Measurements from ENCODE around the gene SGCA. TPM values are rescaled to one million over a fixed set of nuclear protein-coding genes. Genes with fewer than 3 reads are reported as not detected.

The SGCA gene
- total RNA-seq, 1 experiment from 2014 or later: 1.3 TPM

DNA sequence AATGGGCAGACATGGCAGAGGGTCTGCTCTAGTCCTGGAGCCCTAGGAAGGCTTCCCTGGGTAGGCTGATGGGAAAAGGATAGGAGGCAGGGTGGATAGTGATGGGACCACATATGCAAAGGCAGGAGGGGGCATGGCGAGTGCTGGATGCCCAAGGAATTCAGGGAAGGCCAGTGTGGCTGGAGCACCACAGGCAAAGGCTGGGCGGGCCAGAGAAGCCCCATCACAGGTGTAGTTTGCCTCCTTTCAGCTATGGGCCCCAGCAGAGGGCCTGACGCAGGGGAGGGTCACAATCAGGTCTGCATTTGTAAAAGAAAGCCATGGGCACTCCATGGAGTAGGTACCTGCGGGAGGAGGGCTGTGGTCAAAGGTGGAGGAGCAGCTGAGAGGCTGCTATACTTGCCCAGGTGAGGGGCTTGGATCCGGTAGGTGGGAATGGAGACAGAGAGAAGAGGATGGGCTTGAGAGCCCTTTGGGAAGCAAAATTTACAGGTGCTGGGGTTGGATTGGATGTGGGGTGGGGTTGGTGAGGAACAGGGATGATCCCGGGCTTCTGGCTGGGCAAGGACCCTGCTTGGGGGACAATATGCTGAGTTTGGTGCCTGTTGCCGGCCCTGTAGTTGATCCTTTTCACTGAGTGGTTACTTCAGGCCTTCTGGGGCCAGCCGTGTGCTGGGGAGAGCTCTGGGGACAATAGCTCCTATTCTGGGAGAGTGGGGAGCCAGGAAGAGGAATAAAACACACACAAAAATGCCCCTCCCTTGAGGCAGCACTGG is 42.2 kb downstream of the SGCA start:
- peak; percentile 0 for DNase-seq (ENCODE audit: low read depth)

DNA sequence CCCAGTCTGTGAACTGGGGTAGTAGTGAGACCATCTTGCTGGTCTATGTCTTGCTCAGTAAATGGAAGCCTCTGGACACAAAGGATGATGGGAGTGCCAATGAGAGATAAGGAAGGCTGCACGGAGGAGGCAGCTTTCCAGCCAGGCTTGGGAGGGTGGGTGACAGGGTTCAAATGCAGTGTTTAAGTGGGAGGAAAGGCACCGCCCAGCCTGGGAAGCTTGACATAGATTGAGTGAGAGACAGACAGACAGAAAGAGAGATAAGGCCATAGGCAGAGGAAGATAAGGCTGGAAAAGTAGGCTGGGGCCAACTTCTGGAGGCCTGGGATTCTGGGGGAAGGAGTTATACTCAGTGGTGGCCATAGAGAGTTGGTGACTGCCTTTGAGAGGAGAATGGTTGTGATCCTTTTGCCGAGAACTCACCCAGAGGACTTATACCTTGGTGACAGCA is 42.8 kb downstream of the SGCA start:
- peak; percentile 23 for DNase-seq (ENCODE audit: low read depth)

DNA sequence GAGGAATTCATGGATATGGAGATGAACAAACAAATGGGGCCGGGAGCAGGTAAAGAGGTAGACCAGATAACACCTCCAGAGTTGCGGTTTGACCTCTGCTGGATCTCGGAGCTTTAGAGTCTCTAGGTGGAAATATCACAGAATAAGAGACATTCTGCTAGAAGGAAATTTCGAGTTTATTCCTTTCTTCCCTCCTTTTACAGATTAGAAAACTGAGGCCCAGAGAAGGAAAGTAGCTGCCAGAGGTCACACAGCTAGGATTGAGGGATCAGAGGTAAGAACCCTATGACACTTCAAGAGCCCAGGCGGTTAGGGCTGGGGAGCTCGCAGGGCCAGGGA is 43.3 kb downstream of the SGCA start:
- DNase-seq (ENCODE audit: low read depth): no peak

DNA sequence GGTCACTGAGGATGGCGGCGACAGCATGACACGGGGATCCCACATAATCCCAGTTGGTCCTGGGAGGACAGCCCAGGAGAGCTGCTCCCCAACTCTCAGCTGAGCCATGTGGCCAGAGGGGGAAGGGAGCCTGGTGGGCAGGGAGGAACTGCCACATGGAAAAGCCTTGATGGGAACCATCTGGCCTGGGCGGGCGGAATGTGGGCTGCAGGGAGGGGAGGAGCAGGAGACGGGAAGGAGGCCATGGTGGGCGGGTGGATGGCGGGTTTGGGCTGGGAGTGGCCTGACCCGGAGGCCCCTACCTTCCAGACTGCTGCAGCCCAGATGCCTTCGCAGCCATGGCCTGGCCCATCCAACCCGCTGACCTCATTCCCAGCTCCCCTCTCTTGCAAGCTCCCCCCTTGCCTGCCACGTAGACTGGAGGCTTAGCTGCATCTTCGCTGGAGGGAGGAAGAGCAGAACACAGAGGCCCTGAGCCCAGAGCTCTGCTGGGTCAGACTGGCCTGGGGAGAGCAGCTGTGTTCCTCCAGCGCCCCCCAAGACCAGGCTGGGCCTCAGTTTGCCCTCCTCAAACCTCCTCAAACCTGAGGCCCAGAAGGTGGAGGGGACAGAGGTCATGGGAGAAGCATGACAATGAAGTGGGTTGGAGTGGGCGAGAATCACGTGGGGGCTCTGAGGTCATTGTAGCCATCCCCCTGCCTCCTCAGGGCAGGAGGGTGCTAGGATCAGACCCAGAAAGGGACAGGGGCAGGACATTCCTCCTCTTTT is 43.9 kb downstream of the SGCA start:
- DNase-seq (ENCODE audit: low read depth): peak; percentile 97

DNA sequence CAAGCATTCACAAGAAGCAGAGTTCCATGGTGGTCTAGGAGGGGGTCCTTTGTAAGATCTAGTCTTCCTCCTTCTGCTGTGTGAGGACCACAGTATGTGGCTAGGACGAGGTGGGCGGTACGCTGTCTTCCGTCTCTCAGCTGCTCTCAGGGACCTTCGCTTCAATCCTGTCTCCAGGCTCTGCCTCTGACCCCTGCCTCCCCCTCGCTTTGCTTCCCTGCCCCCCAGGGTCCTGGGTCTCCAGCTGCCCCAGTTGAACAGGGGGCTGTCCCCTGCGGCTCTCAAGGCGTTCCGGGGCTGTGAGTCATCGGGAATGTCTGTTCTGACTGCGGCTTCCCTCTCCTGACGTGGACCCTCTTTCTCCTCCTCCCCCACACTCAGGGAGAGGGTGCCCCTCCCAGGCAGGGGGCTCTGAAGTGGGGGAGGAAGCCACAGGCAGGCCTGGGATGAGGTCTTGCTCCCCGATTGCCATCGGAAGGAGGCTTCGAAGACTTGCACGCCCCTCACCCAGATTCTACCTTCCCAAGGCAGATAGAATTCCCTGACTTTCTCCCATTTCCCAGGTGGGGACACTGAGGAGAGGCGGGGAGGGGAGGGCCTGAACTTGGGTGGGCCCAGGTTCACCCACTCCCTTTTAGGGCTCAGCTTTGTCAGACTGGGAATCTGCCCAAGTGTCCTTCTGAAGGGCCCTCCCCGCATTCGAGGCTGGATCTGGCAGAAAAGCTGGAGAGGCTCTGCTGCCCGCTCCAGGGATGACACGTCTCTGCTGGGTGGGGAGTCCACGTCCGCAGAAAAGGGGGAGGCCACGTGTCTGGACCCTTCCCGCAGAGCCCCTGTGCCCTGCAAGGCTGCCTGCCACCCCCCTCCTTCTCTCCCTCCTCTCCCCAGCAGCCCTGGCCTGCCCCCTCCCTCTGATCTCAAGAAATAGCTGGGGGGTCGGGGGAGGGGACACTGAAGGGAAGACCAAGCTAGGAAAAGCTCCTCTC is 44.7 kb downstream of the SGCA start:
- peak; percentile 98 for DNase-seq (ENCODE audit: low read depth)

DNA sequence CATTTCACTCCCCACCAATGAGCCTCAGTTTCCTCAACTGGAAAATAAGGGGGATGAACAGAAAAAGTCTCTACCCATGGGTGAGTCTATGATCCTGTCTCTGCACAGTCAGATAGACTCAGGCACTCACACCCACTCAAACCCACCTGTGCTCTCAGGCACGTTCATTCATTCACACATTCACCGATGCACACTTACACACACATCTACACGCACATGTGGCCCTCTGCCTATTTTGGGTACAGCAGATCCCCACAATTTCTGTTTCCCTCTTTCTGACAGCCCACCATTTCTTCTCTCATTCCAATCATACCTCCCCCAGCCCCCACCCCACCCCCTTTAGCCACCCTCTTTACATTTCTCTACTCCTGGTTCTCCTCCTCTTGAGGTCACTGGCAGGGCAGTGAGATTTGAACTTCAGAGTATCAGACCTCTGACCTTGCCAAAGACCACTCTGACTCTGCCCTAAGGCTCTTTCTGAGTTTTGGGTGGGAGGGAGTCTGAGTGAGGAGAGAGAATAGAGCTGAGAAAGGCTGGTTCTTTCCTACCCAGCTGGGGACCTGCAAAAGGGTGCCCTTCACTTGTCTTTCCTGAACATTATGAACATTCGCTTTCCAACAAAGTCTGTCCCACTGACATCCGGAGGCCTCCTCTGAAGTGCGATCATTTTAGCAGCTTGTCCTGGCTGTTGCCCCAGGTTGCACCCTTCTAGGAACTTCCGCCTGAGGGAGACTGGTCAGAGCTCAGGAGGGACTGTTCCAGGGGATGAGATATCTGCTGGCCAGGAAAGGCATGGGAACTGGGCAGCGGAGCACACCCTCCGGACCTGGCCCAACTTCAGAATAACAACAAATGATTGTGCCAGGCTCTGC is 45.7 kb downstream of the SGCA start:
- peak; percentile 47 for DNase-seq (ENCODE audit: low read depth)

DNA sequence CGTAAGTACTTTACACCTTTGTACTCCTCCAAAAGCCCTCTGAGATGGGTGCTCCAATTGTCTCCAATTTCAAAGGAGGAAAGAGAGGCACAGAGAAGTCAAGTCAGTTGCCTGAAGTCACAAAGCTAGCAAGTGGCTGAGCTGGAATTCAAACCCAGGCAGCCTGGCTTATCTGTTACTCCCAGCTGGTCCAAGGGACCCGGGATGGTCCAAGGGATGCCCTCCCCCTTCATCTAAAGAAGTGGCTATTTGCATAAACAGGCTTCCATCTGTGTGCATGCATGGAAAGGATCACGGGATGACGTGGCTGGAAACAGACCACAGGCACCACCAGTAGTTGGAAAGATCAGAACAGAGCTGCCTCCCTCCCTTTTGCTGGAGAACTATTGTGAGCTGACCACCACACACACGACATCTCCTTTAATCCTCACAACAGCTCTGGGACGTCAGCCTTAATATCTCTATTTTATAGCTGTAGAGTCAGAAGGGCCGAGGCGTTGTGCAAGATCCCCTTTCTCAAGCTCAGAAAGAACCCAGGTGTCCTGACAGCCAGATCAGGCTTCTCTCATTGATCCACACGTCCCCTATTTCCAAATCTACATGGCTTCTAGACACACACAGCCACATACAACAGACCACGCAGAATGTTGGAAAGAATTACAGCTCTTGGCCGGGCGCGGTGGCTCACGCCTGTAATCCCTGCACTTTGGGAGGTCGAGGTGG is 46.5 kb downstream of the SGCA start:
- peak; percentile 78 for DNase-seq (ENCODE audit: low read depth)

DNA sequence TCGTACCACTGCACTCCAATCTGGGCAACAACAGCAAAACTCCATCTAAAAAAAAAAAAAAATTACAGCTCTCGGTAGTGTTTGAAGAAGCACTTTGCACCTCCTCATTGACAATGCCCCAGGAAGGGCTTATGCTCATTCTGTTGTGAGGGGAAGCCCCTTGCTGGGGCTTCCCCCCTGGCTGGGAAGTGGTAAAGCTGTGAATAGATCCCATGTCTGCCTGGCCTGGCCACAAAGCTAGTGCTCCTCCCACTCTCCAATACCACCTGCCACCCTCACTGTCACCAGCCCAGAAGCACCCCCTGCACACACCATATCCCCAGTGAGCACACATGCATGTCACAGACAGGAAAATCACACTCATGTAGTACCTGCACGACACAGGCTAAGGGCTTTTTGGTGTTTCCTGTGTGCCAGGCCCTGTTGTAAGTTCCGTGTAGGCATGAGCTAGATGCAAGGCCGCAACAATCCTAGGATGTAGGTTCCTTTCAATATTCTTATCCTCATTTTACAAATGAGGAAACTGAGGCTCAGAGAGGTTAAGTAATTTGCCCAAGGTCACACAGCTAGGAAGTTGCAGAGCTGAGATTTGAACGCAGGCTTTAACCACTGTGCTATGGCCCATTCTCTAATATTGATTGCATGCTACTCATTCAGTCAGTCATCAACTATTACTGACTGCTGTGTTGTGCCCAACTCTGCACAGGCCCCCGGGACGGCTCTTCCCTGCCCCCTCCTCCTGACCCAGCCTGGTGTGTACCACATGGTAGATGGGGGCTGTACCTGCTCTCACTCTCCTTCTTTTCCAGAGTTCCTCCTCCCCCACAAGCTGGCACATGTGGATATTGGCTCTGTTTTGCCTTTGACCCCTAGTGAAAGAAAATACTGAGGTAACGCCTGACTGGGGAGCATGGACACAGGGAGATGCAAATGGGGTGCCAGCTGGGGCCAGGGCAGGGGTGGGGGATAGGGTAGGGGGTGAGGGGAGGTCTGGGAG is 47.5 kb downstream of the SGCA start:
- DNase-seq (ENCODE audit: low read depth): peak; percentile 70

DNA sequence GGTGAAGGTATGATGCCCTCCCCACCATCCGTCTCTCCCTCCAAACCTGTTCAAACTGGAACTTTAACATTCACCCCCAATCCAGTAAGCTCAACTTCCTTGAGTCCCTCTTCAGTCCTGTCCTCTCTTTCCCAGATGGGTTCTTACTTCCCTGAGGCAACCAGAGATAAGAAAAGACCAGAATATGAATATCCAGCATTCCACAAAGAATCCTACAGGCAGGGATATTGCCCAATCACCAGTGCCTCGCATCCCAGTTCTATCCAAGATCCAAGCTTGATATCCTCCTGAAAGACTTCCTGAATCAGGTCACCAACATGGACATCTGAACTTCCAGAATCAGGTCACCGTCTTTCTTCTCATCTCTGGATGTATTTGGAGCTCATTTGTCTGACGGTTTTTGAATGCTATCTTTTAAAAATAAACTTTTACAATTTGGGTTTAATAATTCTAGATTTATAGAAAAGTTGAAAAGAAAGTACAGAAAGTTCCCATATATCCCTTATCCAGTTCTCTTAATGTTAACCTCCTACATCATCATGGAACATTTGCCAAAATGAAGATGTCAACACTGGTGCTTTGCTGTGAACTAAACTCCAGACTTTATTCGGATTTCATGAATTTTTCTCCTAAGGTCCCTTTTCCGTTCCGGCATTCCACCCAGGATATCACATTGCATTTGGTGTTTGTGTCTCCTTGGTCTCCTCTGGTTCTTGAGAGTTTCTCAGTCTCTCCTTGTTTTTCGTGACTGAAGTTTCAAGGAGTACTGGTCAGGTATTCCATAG is 49.4 kb downstream of the SGCA start:
- DNase-seq (ENCODE audit: low read depth): peak; percentile 1

DNA sequence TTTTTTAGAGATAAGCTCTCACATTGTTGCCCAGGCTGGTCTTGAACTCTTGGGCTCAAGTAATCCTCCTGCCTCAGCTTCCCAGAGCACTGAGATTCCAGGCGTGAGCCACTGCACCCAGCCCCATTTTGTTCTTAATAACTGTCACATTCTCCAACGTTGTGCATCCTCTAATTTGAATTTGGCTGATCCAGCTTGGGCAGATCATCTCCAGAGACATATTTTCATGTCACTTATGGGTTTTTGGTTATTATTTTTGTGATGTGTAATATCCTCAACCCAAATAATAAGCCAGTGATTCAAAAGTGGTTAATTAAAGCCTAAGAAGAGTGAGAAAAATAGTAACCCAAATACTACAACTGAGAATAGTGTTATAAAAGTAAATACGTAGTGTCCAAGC is 51.8 kb downstream of the SGCA start:
- DNase-seq (ENCODE audit: low read depth): peak; percentile 5

DNA sequence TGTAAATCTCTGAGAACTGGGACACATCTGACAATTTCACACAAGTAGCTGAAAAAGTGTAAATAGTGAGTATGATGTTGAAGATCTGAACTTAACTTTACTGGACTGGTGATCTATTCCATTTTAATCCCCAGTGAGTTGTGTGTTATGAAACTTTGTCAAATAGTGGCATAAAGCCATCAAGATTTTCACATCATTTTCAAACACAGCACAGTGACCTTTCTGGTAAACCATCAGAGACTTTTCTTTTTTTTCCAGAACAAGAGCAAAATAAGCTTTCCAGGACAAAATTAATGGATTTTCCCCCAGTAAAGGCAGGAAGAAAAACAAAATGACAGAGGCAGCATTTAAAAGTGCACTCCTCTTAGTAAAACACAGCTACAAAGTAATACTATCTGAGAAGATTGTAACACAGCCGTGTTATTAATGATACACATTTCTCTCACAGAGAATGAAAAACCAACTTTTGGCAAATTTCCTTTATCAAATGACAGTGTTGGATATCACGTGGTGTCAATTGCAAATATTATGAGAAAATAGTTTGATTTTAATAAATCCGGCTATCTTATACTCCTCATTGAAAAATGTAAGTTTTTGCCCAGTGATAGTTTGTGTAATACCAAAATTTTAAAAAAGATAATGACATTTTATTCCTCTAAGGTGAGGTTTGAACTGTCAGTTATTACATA is 52.4 kb downstream of the SGCA start:
- peak; percentile 3 for DNase-seq (ENCODE audit: low read depth)

DNA sequence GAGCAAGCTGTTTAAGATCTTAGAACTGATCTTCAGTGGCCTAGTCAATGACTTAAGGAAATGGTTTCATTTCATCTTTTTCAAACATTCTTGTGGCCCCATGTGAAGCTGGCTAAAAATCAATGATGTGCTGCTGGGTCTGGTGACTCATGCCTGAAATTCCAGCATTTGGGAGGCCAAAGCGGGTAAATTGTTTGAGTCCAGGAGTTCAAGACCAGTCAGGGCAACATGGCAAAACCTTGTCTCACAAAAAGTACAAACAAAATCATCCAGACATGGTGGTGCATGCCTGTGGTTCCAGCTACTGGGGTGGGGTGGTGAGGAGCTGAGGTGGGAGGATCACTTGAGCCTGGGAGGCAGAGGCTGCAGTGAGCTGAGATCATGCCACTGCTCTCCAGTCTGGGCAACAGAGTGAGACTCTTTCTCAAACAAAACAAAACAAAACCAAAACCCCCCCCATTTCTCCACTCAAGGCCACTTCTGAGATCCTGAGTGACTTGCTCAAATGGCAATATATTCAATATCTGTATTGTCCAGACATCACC is 53.0 kb downstream of the SGCA start:
- DNase-seq (ENCODE audit: low read depth): peak; percentile 95

DNA sequence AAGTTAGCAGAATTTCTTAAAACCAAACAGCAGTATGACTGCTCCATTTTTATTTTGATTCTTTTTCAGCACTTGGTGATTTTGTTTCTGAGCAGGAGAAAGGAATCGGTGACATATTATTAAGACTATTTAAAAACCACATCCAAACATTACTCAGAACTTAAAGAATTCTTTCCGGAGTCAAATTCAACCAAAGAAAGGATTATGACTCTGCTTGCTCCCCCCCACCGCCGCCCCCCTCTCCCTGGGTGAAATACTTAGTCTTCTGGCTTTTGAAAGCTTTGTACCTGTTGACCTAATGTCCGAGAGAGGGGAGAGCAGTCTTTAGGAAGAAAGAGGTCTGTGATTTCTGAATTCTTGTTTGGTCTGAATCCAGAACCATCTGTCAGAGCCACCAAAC is 53.5 kb downstream of the SGCA start:
- DNase-seq (ENCODE audit: low read depth): peak; percentile 85

DNA sequence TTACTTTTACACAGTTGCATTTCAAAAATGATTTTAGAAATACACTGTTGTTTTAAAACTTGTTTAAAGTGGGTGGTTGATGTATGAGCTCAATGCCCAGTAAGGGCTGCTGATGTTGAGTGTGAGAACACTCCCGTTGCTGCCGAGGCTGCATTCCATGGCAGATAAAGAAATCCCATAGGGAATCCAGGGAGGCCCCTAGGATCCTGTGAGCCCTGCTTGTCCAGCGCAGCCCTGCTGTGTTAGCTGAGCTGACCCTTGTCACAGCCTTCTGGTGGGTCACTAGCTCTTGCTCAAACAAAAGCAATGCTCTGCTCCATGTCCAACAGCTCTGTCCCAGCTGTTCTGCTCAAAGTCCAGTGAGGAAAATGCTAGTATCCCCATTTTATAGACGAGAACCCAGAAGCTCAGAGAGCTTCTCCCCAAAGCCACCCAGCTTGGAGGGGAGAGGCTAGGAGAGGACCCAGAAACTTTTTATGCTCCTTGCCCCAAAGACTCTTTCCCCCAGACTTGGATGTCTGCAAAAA is 54.2 kb downstream of the SGCA start:
- peak; percentile 64 for DNase-seq (ENCODE audit: low read depth)

DNA sequence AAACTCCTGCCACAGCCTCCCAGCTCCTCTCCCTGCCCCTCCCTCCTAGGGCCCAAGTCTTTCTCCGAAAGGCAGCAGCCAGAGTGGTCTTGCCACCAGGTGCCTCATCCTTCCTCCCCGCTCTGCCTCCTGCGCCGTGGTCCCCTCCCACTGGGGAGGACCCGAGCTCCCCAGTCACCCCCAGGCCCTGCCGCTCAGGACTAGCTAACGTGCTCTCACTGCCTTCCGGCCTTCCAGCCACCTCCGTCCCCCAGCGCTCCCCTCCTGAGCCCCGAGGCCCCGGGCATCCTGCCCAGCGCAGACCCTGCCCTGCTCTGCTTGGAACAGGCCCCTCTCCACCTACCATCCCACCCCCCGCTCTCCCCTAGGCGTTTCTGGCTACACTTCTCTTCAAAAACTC is 55.0 kb downstream of the SGCA start:
- peak; percentile 8 for DNase-seq (ENCODE audit: low read depth)

DNA sequence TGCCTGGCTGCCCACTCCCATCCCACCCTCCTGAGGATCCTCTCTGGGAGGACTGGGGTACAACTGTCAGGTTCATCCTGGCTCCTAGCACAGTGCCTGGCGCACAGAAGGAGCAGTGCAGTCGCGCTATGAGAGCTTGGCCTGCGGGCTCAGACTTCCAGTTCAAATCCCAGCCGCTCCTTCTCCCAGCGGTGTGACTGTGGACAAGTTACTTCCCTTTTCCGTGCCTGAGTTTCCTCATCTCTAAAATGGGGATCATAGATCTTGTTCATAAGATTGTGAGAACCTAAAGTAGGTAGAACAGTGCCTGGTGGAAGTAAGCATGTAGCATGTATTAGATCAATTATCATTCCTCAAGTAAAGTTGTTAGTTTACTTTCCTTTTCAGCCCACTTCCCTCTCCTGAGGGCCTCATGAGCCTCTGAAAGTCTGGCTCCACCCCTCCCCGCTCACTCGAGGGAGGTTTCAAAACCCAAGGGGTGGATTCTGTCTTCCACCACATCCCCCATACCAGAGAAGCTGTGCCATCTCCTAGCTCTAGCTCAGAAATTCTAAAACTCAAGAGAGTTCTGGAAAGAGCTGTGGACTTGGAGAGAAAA is 55.6 kb downstream of the SGCA start:
- peak; percentile 81 for DNase-seq (ENCODE audit: low read depth)

Data from Daoy (cell line).